Cardiac septum (tissue), 1 donor: Measurements from ENCODE around the gene BTBD9. TPM values are rescaled to one million over a fixed set of nuclear protein-coding genes. Genes with fewer than 3 reads are reported as not detected.

Source experiments
- DNase-seq: peaks from one replicate; pipeline ENCODE4 v3.0.0-alpha.2; 2020; ENCODE audit warnings: low spot score
- intact Hi-C: fragments of 100-400 bp; cut with DNase I; formaldehyde crosslinking; loops from one replicate; pipeline ENCODE4 v1.14.0; 2022
- total RNA-seq: library from RNA; stranded (reverse); fragmentation: NEBNext Ultra II Directional; extraction: Animal tissue kit (Norgen Biotek cat#: 25700); gene quantifications from one replicate; pipeline ENCODE4 v1.2.1, GENCODE V29; 2021
- donor health status: DM: no; HTN: no; CAD: no.

BTBD9 gene
- total RNA-seq, 1 donor from 2014 or later = 24.2 TPM

DNA sequence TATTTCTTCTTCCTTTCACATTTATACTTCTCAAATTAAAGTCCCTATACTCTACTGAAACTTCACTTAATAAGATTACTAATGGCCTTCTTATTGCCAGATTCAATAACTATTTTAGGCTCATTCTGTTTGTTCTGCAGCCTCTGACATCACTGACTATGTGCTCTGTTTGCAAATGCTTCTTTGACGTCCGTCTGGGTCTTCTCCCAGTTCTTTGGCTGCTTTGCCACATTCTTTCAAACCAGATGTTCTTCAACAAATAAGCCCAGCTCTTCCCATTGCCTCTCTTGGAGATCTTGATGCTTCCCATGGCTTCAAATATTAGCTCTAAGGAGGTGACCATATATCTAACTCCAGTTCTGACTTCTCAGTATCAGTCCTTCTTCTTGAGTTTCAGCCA lies 117.4 kb downstream of the BTBD9 start:
- no peak for DNase-seq
- intact Hi-C loops = no loop called here

- no peak for DNase-seq
- intact Hi-C loops = no loop called here
Measured at GRCh38 chr6:38518511-38519304, 121.0 kb downstream of the BTBD9 start.

DNA sequence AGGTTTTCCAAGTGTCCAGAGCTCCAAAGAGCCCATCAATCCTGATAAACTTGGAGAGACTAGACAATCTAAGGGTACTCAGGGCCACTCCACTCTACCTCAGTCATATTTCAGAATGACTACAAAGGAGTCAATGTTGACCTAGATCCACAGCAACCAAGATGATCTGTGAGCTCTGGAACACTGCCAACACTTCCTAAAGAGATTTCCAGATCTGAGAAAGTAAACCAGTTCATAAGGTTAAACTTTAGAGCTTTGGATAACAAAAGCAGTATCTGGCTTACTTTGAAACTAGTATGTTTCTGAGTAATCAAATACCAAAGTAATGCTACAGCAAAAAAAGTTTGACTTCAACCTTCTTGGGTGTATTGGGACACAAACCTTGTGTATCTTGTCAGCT lies 122.7 kb downstream of the BTBD9 start:
- no peak for DNase-seq
- intact Hi-C loops = no loop called here

GRCh38 chr6:38514399-38514798 lies 125.3 kb downstream of the BTBD9 start:
- intact Hi-C loops = no loop called here
- no peak for DNase-seq

DNA sequence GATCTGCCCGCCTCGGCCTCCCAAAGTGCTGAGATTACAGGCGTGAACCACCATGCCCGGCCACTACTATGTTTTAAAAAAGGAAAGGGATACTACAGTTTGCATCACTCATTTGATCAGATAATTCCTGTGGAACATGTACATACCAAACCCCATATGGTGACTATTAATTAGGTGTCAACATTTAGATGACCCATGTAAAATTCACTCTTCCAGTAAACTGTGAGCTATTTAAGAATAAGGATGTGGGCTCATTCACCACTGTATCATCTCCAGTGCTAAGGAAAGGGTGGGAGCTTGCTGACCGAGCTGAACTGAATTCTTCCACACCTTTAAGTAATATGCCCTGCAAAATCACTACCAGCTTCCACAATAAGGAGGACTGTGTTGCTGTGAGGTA lies 127.5 kb downstream of the BTBD9 start:
- DNase-seq = no peak
- intact Hi-C loops = no loop called here

- no peak for DNase-seq
- intact Hi-C loops = no loop called here
Measured at GRCh38 chr6:38510205-38510604, 129.5 kb downstream of the BTBD9 start.

DNA sequence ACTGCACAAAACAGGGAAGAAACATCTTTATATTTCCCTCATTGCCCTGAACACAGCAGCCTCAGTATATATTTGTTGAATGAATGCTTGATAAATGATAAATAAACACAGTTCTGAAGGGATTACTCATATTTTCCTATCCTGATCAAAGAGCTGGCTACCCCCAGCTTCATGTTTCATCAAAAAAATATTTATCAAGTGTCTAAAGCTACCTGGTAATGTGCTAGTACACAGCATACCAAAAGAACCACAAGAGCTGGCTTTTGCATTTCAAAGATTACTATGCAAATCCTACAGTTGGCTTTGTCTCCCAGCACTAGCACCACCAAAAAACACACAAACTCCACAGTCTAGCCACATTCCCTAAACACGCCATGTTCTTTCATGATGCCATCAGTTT lies 130.0 kb downstream of the BTBD9 start:
- intact Hi-C loops = no loop called here
- no peak for DNase-seq

DNA sequence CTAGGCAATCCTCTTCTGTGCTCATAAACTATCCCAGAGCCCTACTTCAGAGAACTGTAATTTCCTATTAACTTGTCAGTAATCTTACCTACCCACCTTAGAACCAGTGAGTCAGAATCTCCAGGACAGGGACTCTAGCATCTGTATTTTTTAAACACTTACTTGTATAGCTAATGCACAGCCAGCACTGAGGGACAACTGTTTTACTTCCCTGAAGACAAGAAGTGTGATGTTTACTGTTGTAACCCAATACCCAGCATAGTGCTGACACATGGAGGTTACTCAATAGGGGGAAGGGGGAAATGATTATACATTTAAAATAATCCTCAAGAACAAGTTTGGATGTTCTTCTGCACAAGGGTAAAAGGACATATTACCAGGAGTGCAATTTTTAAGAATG lies 130.8 kb downstream of the BTBD9 start:
- intact Hi-C loops = no loop called here
- DNase-seq = no peak

DNA sequence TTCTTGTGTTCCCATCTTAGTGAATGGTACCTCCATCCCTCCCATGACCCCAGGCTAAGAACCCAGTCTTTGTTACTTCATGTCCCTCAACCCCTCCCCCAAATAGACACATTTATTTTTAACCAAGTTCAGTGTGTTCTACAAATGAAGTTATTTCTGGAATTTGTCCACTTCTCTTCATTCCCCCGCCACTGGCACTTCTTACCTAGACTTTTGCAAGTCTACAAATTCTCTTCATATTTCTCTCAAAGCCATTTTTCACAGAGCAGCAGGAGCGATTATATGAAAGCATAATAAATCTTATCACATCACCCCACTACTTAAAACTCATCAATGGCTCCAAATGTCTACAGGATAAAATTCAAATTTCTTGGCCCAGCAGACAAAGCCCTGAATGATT lies 131.4 kb downstream of the BTBD9 start:
- DNase-seq = no peak
- intact Hi-C loops = no loop called here

DNA sequence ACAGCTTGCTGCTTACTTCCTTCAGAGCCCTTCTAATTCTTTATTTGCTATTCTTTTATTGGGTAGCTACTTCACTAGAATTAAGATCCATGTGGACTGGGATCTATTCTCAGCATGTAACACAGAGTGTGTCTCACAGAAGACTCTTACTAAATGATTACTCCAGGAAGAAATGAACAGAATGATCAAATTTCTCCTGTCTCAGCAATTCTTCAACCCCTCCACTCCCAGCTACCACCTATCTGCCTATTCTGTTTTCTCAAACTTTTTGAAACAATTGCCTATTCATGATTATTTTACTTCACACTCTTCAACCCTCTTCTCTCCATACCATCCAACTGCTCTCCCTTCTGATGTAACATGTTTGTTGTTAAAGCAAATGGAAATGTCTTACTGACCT lies 132.6 kb downstream of the BTBD9 start:
- intact Hi-C loops = no loop called here
- no peak for DNase-seq

GRCh38 chr6:38505826-38506225 lies 133.9 kb downstream of the BTBD9 start:
- no peak for DNase-seq
- intact Hi-C loops = no loop called here

- no peak for DNase-seq
- intact Hi-C loops = loop anchor here (5.0 kb wide), 1 partner anchor 167 kb away; no protein-coding TSS in a partner anchor
Measured at GRCh38 chr6:38504996-38505395, 134.7 kb downstream of the BTBD9 start.

DNA sequence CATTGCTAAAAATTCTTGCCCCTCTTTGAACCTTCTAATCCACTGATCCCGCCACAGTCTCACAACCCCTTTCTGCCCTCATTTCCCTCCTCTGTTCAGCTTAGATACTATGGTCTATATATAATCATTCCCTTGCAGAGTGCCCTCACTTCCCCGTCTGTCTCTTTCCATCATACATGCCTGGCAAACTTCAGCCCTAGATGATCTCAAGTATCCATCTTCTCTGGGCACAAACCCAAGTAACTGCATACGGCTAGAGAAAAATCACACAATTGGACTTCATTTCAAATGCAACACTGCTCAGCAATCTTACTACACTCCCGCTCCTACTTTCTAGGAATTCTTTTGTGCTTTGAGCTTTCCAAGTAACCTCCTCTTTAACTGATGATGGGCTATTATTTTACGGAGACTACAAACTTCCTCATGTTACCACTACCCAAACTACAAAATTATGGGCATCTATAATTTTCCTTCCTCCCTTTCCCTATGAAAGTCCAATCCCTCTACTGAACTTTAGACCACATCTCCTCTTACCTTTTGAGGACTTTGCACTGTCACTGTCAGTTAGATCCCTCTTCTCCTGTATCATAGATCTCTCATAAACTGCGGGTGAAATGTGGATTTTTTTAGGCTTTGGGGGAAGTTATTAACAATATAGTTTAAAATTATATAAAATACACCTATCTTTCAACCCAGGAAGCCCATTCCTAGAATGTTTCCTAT lies 135.6 kb downstream of the BTBD9 start:
- intact Hi-C loops = loop anchor here (5.0 kb wide), 1 partner anchor 168 kb away; no protein-coding TSS in a partner anchor
- DNase-seq = no peak

DNA sequence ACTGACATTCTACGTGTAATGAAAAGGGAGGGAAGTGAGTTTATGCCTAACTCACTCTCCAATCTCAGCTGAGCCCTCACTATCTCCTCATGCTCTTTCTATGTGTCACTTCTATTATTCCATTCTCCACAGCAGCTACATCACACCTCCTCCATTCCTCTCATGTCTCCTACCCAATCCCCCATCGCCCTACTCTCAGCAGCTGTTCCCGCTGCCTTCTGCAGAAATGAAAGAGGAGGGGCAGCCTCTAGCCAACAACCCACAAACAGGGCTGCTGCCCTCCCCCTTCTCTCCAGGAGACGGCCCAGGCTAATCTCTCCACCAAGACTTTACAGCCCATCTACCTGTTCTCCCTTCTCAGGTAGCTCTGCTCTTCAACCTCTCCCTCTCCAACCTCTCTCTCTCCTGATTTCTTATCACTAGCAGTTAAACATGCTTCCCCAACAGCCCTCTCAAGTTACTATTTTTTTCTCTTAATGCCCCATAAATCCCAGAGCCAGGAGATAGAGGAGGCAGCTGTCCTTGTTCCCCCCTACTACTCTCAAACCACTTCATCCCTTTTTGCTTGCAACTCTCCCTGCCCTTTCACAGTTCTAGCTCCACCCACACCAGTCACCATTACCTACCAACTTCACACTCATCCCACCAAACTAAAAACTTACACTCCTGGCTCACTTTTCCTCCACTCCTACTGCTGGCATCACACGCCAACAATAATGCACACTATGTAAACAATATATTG lies 136.5 kb downstream of the BTBD9 start:
- intact Hi-C loops = loop anchor here (5.0 kb wide), 1 partner anchor 169 kb away; no protein-coding TSS in a partner anchor
- no peak for DNase-seq

DNA sequence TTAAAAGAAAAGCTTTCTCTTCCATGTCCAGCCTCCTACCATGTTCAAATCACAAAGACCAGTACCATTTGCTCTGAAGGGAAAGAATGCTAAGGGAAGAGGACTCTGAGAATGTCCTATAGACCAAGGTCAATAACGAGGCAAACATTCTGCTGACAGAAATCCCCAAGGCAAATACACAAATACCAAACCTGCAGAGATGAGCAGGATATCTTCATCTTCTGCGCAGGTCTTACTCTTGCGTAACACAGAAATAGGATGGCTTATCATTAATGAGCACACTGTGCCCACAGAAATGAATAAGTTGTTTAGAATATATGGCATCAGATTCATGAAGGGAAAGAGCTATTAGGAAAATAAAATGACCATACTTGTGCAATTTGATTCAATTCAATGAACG lies 137.3 kb downstream of the BTBD9 start:
- intact Hi-C loops = loop anchor here (5.0 kb wide), 1 partner anchor 170 kb away; no protein-coding TSS in a partner anchor
- no peak for DNase-seq

DNA sequence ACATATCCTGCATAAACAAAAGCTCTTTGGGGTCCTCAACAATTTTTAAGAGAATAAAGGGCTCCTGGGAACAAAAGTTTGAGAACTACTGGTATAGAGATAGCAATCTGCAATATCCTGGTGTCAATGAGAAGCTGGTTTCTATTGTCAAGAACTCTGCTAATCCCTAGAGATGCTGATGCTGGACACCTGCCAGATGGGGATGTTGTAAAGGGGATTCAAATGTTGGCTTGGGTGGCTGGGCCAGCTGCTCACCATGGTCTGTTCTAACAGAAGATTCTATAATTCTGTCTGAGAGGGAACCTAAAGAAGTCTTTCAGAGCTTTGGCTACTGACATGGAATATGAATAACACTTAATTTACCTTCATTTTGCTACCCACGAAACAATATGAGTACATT lies 137.8 kb downstream of the BTBD9 start:
- no peak for DNase-seq
- intact Hi-C loops = loop anchor here (5.0 kb wide), 1 partner anchor 170 kb away; no protein-coding TSS in a partner anchor

- intact Hi-C loops = loop anchor here (5.0 to 10.0 kb wide), 4 partner anchors 173 to 795 kb away; no protein-coding TSS in a partner anchor
- no peak for DNase-seq
Measured at GRCh38 chr6:38499529-38500096, 140.1 kb downstream of the BTBD9 start.

DNA sequence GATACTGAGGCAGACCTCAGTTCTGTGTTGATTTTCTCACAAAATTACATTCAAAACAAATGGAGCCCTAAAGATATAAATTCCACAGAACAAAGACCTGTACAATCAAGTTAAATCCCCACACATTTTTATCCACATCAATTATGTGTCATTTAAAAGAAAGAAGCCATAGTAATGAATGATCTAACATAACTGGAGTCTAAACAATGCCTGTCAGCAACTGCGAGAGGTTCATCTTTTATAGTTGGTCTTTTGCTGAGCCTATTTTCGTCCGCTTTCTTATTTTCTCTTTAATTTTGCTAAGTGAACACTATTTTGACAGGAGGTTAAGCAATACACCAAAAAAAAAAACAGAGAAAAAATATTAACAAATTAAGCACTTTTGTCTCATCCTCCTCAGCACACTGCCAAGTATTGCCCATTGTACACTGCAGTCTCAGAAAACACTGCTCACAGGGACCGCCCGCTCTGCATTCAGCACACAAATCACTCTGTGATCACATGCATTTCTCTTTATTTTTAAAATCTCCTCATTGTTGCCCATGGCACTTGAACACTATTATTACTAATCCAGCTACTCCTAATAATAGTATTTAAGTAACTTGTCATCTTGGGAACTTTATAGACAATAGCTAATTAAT lies 140.8 kb downstream of the BTBD9 start:
- DNase-seq = no peak
- intact Hi-C loops = loop anchor here (10.0 kb wide), 3 partner anchors 464 to 794 kb away; no protein-coding TSS in a partner anchor

GRCh38 chr6:38498085-38498484 lies 141.6 kb downstream of the BTBD9 start:
- intact Hi-C loops = loop anchor here (10.0 kb wide), 3 partner anchors 463 to 793 kb away; no protein-coding TSS in a partner anchor
- DNase-seq = no peak
